GM12878 (cell line): ENCODE results near the gene SPRY2. TPM values are rescaled to one million over a fixed set of nuclear protein-coding genes. Genes with fewer than 3 reads are reported as not detected.

Experiments
- ATAC-seq: fragments of 200-7000 bp; cut with Tn5 transposase; 3 replicates; pipeline ENCODE4 v1.9.1; 2020; ENCODE audit warnings: mild to moderate bottlenecking, moderate library complexity
- BruUV-seq: library from RNA; stranded (reverse); fragments of 400-500 nt; replicated peaks from 2 replicates; lab custom pipeline; 2021; lab: Mats Ljungman, UMichigan
- CTCF ChIA-PET: fragments of 300-600 bp; sonication (Branson Sonifier 250); formaldehyde crosslinking; extraction: SDS; loops from one replicate; lab custom pipeline; 2021; ENCODE audit warnings: inconsistent platforms; lab: Yijun Ruan, JAX
- POLR2A ChIA-PET: fragments of 350-600 bp; formaldehyde crosslinking; extraction: SDS; loops from one replicate; lab custom pipeline; 2021; ENCODE audit warnings: inconsistent platforms; lab: Charles Lee
- RAD21 ChIA-PET: fragments of 300-600 bp; sonication (Branson Sonifier 250); formaldehyde crosslinking; loops from one replicate; lab custom pipeline; 2023; ENCODE audit warnings: antibody characterized with exemption; ENCODE audit not compliant: unreplicated experiment; lab: Charles Lee
- SMC1A ChIA-PET: fragments of 300-600 bp; sonication (Branson Sonifier 250); formaldehyde crosslinking; loops from one replicate; lab custom pipeline; 2023; ENCODE audit not compliant: unreplicated experiment, uncharacterized antibody; lab: Charles Lee
- DNase-seq: peaks from one replicate; pipeline ENCODE4 v3.0.0-alpha.2; 2011; ENCODE audit warnings: low read depth, low spot score
- FAIRE-seq: peaks from 3 replicates; lab custom pipeline; 2011; peaks lifted over from hg19 to GRCh38; lab: Jason Lieb, UNC
- H2AFZ ChIP-seq: 2 replicates; pipeline ENCODE4 v1.6.0; 2011; ENCODE audit warnings: low read depth, low read length, control low read depth; ENCODE audit not compliant: control insufficient read depth
- H3K27ac ChIP-seq: 2 replicates; pipeline ENCODE4 v1.5.1; 2011; ENCODE audit warnings: control low read depth; ENCODE audit not compliant: control insufficient read depth, insufficient read depth
- H3K27me3 ChIP-seq, 2 experiments: replicated peaks in 1 of 2; 2 replicates each; pipeline versions ENCODE4 v1.6.0 to v1.6.1; 2011; ENCODE audit warnings: low read length in 1 of 2; ENCODE audit not compliant: control insufficient read depth in 2 of 2, insufficient read depth in 2 of 2
- H3K36me3 ChIP-seq, 2 experiments: 2 replicates each; pipeline ENCODE4 v1.5.1; 2011; ENCODE audit warnings: low read length in 1 of 2; ENCODE audit not compliant: control insufficient read depth in 2 of 2, insufficient read depth in 2 of 2
- H3K4me1 ChIP-seq: 2 replicates; pipeline ENCODE4 v1.6.1; 2011; ENCODE audit warnings: mild to moderate bottlenecking, low read length, moderate library complexity, mixed read lengths; ENCODE audit not compliant: control insufficient read depth, insufficient read depth
- H3K4me2 ChIP-seq: 2 replicates; pipeline ENCODE4 v1.6.0; 2011; ENCODE audit warnings: control low read depth; ENCODE audit not compliant: control insufficient read depth, insufficient read depth
- H3K4me3 ChIP-seq: fragments of 200-600 bp; sonication (generic); 2 replicates; pipeline ENCODE4 v1.5.1; 2016
- H3K79me2 ChIP-seq: 2 replicates; pipeline ENCODE4 v1.6.0; 2011; ENCODE audit warnings: low read length; ENCODE audit not compliant: control insufficient read depth, insufficient read depth
- H3K9ac ChIP-seq: 2 replicates; pipeline ENCODE4 v1.8.0; 2011; ENCODE audit warnings: low read length, control low read depth, mixed read lengths; ENCODE audit not compliant: control insufficient read depth, insufficient read depth
- H3K9me3 ChIP-seq: replicated peaks from 3 replicates; pipeline ENCODE4 v1.5.1; 2011; ENCODE audit warnings: mild to moderate bottlenecking, low read length; ENCODE audit not compliant: control insufficient read depth, insufficient read depth
- H4K20me1 ChIP-seq: 2 replicates; pipeline ENCODE4 v1.6.0; 2011; ENCODE audit not compliant: control insufficient read depth, insufficient read depth
- ASH2L ChIP-seq: fragments of 300-600, 200-600 bp; sonication (generic); IDR thresholded peaks from 2 replicates; pipeline ENCODE4 v1.6.1; 2017; ENCODE audit warnings: low read depth, mild to moderate bottlenecking, borderline replicate concordance
- GATAD2B ChIP-seq: fragments of 450-650 bp; conservative IDR thresholded peaks from 2 replicates; pipeline ENCODE4 v1.6.1; 2017; ENCODE audit warnings: low read depth, mild to moderate bottlenecking, moderate library complexity
- NRF1 ChIP-seq: conservative IDR thresholded peaks from 2 replicates; pipeline ENCODE4 v1.6.1; 2011; ENCODE audit warnings: mild to moderate bottlenecking, low read depth, low read length, improper control_type of control experiment
- SMAD1 ChIP-seq: fragments of 450-650 bp; IDR thresholded peaks from 2 replicates; pipeline ENCODE4 v1.6.1; 2018; ENCODE audit warnings: mild to moderate bottlenecking, low read depth; ENCODE audit not compliant: partially characterized antibody
- ZSCAN29 ChIP-seq: fragments of 450-650 bp; IDR thresholded peaks from 2 replicates; pipeline ENCODE4 v1.6.1; 2017; ENCODE audit warnings: mild to moderate bottlenecking, moderate library complexity
- in situ Hi-C: fragments of 300-500 bp; cut with MboI; formaldehyde crosslinking; loops from 9 replicates; pipeline ENCODE4 v1.14.3; 2018; ENCODE audit warnings: mixed read lengths
- intact Hi-C: fragments of 100-400 bp; cut with micrococcal nuclease; formaldehyde crosslinking; loops from one replicate; pipeline ENCODE4 v1.14.2; 2022; ENCODE audit not compliant: unreplicated experiment
- polyA plus RNA-seq, 11 experiments: library from polyadenylated mRNA; depleted of rRNA in 4 of 11; unstranded in 6 of 11; stranded (reverse) in 5 of 11; fragments of >200 nt; fragmentation: Nextera tagmentation in 4 of 11; fragmentation: Illumina TruSeq in 1 of 11; extraction: Ambion mirVana in 4 of 11; extraction: Trizol in 1 of 11; gene quantifications; 1 replicate in 1 of 11; 2 replicates in 10 of 11; pipeline versions ENCODE4 v1.2.1 to v1.2.3, GENCODE V29; 2011 to 2016; ENCODE audit warnings: inconsistent platforms in 2 of 11, missing spikeins in 2 of 11, low read depth in 1 of 11
- total RNA-seq, 4 experiments: library from RNA; depleted of rRNA in 3 of 4; stranded (reverse); fragments of >200 nt in 3 of 4; fragmentation: Illumina TruSeq in 1 of 4; extraction: Trizol in 1 of 4; gene quantifications; 2 replicates each; pipeline versions ENCODE4 v1.2.1 to v1.2.3, GENCODE V29; 2013 to 2021
- TF ChIP-seq, protein P1 (sequence below): fragments of 450-650 bp; IDR thresholded peaks from 2 replicates; pipeline ENCODE4 v1.6.1; 2016; ENCODE audit warnings: mild to moderate bottlenecking, moderate library complexity, borderline replicate concordance
- TF ChIP-seq, protein P2 (sequence below): fragments of 150-350 bp; IDR thresholded peaks from 2 replicates; pipeline ENCODE4 v1.6.1; 2016; ENCODE audit warnings: low read depth, low read length
- TF ChIP-seq, protein P3 (sequence below): fragments of 450-650 bp; IDR thresholded peaks from 2 replicates; pipeline ENCODE4 v1.6.1; 2017; ENCODE audit warnings: low read depth, mild to moderate bottlenecking, moderate library complexity

SPRY2 gene
- total and polyA plus RNA-seq, 10 of the 15 experiments (the other 5 are each of a cell fraction or from before 2014, with no cell fraction given): 1.8 to 82.1 (median 9.2) TPM

DNA sequence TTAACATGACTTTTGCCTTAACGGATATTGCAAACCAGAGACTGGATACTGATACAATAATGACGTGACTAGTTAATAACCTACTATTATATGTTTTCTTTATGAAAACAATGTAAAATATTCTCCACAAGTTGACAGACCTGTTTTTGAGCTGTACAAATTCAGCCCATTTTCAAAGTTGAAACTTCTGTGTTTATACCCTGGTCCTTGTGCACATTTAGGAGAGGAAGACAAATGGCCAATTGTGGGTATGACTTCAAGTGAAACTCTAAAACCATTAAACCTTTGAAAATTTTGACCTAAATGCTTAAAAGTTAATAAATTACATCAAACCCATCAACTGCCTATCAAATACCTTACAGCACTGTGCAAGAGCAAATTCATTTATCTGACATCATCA lies 8.9 kb downstream of the SPRY2 start (continued):
- TF ChIP-seq, protein P1, sequence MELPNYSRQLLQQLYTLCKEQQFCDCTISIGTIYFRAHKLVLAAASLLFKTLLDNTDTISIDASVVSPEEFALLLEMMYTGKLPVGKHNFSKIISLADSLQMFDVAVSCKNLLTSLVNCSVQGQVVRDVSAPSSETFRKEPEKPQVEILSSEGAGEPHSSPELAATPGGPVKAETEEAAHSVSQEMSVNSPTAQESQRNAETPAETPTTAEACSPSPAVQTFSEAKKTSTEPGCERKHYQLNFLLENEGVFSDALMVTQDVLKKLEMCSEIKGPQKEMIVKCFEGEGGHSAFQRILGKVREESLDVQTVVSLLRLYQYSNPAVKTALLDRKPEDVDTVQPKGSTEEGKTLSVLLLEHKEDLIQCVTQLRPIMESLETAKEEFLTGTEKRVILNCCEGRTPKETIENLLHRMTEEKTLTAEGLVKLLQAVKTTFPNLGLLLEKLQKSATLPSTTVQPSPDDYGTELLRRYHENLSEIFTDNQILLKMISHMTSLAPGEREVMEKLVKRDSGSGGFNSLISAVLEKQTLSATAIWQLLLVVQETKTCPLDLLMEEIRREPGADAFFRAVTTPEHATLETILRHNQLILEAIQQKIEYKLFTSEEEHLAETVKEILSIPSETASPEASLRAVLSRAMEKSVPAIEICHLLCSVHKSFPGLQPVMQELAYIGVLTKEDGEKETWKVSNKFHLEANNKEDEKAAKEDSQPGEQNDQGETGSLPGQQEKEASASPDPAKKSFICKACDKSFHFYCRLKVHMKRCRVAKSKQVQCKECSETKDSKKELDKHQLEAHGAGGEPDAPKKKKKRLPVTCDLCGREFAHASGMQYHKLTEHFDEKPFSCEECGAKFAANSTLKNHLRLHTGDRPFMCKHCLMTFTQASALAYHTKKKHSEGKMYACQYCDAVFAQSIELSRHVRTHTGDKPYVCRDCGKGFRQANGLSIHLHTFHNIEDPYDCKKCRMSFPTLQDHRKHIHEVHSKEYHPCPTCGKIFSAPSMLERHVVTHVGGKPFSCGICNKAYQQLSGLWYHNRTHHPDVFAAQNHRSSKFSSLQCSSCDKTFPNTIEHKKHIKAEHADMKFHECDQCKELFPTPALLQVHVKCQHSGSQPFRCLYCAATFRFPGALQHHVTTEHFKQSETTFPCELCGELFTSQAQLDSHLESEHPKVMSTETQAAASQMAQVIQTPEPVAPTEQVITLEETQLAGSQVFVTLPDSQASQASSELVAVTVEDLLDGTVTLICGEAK: no peak

DNA sequence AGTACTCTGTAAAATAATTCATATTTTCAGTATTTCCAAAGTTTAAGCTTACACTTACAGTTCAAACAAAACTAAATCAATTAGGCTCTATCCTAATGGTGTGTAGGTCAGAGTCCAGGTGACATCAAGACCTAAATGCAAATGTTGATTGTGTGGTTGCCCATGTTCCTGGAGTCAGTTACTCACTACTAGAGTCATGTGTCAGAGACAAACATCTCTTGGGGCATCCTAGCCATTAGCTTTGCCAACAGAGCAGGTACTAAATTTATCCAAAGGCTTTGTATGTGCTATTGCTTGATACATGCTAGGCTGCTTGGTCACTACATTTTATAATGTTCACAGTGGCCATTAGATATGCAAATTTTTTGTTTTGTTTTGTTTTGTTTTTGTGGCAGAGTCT lies 11.7 kb downstream of the SPRY2 start:
- Histone ChIP-seq H3K36me3 (no peaks in the 10 kb centered on the region), H3K79me2 (no peaks in the 10 kb centered on the region), H4K20me1 (no peaks in the 10 kb centered on the region), H3K4me1 (no peaks in the 10 kb centered on the region), H3K4me3 (no peak overlapping the region), H3K27me3 (no peaks in the 10 kb centered on the region), H3K4me2 (no peak overlapping the region), H3K9ac (no peak overlapping the region), H3K9me3 (no peaks in the 10 kb centered on the region), H3K27ac (no peak overlapping the region), H2AFZ (no peak overlapping the region)
- CTCF ChIA-PET: no interaction called here
- in situ Hi-C loops (no loop called here), intact Hi-C loops (no loop called here)
- SMC1A ChIA-PET: interaction anchor here (0.8 to 1.9 kb wide), 8 partner anchors 16 to 651 kb away, joined by 3 to 6 read pairs (median 4); no protein-coding TSS in a partner anchor
- no peak for FAIRE-seq
- BruUV-seq: no TSS peak
- RAD21 ChIA-PET: interaction anchor here (1.3 kb wide), 1 partner anchor 10 kb away, joined by 5 read pairs; no protein-coding TSS in a partner anchor
- POLR2A ChIA-PET: interaction anchor here (1.5 kb wide), 1 partner anchor 72 kb away, joined by 3 read pairs; no protein-coding TSS in a partner anchor
- DNase-seq: no peak
- peak; percentile 68 for ATAC-seq
- TF ChIP-seq, protein P2, sequence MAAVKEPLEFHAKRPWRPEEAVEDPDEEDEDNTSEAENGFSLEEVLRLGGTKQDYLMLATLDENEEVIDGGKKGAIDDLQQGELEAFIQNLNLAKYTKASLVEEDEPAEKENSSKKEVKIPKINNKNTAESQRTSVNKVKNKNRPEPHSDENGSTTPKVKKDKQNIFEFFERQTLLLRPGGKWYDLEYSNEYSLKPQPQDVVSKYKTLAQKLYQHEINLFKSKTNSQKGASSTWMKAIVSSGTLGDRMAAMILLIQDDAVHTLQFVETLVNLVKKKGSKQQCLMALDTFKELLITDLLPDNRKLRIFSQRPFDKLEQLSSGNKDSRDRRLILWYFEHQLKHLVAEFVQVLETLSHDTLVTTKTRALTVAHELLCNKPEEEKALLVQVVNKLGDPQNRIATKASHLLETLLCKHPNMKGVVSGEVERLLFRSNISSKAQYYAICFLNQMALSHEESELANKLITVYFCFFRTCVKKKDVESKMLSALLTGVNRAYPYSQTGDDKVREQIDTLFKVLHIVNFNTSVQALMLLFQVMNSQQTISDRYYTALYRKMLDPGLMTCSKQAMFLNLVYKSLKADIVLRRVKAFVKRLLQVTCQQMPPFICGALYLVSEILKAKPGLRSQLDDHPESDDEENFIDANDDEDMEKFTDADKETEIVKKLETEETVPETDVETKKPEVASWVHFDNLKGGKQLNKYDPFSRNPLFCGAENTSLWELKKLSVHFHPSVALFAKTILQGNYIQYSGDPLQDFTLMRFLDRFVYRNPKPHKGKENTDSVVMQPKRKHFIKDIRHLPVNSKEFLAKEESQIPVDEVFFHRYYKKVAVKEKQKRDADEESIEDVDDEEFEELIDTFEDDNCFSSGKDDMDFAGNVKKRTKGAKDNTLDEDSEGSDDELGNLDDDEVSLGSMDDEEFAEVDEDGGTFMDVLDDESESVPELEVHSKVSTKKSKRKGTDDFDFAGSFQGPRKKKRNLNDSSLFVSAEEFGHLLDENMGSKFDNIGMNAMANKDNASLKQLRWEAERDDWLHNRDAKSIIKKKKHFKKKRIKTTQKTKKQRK: no peak
- TF ChIP-seq, protein P3, sequence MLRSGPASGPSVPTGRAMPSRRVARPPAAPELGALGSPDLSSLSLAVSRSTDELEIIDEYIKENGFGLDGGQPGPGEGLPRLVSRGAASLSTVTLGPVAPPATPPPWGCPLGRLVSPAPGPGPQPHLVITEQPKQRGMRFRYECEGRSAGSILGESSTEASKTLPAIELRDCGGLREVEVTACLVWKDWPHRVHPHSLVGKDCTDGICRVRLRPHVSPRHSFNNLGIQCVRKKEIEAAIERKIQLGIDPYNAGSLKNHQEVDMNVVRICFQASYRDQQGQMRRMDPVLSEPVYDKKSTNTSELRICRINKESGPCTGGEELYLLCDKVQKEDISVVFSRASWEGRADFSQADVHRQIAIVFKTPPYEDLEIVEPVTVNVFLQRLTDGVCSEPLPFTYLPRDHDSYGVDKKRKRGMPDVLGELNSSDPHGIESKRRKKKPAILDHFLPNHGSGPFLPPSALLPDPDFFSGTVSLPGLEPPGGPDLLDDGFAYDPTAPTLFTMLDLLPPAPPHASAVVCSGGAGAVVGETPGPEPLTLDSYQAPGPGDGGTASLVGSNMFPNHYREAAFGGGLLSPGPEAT: no peak
- TF ChIP-seq NRF1 (no peak), ASH2L (no peak), SMAD1 (no peak), GATAD2B (no peak), ZSCAN29 (no peak)
